HG02973 (cell line): Measurements from ENCODE around the gene PRDX2.

ENCODE experiments used
- ATAC-seq: cut with Tn5 transposase; IDR thresholded peaks from one replicate; pipeline ENCODE4 v1.9.1; 2021; ENCODE audit warnings: moderate library complexity; ENCODE audit not compliant: unreplicated experiment

PRDX2 gene

DNA sequence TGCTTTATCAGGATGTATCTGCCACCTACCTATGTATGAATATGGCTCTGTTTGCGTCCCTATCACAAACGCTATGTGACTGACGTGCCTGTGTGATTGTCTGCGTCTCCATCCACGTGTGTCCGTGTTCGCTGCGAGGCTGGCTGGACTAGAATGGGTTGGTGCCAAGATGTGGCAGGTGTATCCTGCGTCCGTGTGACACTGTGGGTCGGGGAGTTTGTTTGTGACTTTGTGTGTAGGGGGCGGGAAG is 19.5 kb downstream of the PRDX2 start:
- ATAC-seq: peak; percentile 22

DNA sequence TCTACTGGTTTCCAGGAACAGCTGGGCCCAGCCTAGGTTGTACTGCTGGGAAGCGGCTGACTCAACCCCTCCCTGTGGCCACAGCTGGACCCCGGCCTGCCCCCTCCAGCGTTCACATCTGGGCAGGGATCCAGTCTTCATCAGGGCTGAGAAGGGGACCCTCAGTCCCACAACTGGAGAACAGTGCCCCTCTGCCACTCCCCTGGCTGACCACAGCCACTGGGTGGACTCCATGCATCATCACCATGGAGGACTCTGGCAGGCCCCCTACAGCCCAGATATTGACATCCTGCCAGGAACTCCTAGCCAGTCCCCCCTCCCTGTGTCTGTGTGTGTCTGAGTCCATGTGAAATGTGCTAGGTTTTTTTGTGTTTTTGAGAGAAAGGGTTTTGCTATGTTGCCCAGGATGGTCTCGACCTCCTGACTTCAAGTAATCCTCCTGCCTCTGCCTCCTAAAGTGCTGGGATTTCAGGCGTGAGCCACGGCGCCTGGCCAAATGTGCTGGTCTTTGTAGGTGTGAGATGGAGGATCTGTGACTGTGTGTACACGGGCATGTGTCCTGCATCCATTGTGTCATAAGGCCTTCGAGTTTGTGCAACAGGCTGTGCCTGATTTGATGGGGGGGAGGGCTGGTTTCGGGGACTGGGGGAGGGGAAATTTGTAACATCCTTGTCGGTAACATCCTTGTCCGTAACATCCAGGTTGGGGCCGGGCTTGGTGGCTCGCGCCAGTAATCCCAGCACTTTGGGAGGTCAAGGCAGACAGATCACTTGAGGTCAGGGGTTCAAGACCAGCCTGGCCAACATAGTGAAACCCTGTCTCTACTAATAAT is 22.2 kb downstream of the PRDX2 start:
- no peak for ATAC-seq

DNA sequence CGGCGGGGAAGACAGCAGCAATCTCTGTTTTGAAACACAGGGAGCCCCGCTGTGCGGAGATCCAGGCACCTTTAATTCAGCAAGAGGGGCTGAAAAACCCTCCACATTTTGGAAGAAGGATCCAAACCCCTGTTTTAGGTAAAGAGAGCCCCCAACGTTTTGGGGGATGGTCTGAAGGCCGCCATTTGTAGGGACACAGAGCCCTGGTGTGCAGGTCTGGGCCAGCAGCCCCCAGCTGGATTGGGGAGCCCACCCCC is 22.8 kb downstream of the PRDX2 start:
- ATAC-seq: no peak

DNA sequence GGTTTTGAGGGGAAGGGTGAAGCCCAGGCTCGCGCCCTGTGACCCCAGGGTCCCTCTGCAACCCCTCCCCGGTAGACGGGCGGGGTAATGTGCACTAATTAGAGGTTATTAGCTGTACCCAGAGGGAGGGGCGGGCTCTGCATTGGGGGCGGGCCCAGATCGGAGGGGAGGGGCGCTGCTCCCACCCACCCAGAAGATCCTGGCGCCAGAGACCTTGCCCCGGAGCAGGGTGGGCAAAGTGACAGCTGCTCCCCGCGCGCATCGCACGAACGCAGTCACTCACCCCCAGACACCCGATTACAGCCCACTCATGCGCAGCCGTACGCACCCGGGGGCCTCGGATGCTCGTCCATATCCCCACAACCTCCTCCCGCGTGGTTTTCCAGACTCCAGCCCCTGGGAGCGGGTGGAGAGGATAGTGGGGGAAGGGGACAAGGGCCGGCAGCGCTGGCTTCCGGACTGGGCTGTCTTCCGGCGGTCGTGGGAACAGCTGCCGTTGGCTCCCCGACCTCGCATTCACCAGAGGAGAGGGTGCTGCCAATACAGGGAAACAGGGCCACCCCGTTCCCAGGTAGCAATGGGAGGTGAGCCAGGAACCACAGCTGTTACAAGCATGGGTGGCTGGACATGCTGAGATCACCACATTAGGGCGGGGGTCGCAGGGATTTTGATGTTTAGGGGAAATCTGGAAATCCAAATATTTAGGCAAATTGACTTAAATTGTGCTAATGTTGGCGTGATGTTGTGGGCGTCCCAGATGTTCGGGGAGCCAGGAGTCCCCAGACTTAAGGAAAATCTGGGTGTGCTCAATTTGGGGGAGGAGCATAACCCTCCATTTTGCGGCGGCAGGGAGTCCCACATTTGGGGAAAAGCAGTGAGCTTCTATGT is 23.3 kb downstream of the PRDX2 start:
- ATAC-seq: no peak

DNA sequence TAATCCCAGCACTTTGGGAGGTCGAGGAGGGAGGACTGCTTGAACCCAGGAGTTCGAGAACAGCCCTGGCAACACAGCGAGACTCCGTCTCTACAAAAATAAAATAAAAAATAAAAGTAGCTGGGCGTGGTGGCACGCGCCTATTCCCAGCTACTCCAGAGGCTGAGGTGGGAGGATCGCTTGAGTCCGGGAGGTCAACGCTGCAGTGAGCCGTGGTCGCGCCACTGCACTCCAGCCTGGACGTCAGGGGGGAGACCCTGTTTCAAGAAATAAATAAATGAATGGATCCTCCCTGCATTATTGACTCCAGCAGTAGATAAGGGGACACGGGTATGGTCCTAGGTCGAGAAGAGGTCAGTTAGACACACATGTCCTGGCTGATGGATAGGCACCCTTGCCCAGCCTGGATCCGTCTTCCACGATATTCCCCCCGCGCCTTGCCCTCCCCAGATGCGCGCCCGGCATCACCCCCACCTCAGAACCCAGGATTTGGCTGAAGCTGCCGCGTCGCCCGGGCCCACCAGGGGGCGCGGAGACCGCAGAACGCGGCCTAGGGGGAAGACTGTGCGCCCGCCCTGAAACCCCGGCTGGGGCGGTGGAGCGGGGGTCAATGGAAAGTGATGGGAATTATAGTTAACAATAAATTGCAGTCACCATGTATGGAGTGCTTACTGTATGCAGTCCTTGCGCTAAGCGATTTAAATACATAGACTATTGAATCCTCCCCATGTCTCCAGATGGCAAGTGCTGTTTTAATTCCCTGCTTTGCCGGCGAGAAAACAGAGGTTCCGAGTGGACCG is 24.2 kb downstream of the PRDX2 start:
- ATAC-seq: peak; percentile 36

DNA sequence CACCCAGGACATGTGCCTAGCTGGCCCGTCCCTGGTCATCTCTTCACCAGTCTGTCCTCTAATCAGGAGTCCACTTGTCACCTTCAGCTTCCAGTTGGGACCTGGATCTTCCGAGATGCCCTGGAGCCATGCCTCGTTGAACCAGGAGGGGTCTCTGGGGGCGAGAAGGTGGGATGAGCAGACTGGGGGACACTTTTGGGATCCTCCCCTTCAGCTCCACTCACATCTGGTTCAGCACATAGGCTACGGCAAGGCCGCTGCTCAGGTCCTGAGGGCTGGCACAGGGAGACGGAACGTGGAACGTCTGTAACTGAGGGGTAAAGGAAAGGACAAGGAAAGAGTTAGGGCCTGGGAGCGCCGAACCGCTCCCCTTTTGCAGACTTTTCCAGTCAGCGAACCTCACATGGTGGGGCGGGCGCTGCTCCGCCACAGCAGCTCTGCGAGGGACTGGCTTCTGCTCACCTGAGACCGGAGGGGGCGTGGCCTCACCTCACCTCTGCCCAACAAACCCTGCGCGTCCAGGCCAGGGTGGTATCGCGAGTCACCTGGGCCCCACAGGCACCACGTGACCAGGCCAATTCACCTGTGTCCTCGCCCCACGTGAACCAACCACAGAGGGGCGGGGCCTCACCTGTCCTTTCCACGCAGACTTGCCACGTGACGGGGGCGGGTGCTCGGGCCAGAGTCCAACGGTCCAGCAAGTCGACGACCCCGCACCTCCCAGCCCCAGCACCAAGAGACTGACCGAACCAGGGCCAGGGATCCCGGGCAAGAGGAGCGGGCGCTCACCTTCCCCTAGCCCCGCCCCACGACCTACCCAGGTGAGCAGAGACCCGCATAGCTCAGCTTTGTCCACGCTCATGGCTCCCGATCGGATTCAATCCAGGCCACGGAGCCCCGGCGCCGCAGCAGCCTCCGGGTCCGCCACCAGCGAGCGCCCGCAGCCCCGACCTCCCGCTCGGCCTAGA is 26.7 kb downstream of the PRDX2 start, which contains the start of gene HOOK2:
HOOK2 (minus strand) TSS at position 965 of the 968 bp plus-strand sequence; CDS start at position 862, 103 bp downstream.
- ATAC-seq: no peak

DNA sequence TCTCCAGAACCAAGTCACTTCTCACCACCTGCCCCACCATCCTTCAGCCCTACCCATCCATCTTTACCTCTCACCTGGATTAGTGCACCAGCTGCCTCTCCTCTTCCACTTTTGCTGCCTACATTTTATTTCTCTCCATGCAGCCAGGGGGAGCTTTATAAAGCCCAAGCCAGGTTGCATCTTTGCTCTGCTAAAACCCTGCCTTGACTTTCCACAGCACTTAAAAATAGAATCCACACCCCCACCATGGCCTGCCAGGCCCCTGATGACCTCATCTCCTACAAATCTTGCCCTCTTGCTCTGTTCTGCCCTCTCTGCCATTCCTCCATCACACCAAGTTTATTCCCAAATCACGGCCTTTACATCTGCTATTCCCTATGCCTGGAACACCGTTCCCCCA is 28.0 kb downstream of the PRDX2 start:
- ATAC-seq: no peak

DNA sequence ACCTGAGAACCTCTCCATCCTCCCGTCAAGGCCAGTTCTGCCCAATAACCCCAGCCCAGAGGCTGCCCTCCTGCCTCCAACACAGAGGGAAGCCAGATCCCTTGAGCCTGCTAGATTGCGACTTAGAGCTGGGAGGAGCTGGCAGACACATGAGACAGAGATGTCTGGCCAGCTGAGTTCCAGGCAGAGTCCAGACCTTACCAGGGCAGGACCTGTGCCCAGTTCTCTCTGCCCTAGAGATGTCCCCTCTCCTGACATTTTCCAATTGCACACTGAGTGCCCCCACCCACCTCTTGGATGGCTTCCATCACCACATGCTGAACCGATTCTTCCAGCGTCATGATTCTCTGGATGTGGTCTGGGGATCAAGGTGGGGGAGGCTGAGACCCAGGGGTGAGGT is 29.3 kb downstream of the PRDX2 start:
- ATAC-seq: no peak

DNA sequence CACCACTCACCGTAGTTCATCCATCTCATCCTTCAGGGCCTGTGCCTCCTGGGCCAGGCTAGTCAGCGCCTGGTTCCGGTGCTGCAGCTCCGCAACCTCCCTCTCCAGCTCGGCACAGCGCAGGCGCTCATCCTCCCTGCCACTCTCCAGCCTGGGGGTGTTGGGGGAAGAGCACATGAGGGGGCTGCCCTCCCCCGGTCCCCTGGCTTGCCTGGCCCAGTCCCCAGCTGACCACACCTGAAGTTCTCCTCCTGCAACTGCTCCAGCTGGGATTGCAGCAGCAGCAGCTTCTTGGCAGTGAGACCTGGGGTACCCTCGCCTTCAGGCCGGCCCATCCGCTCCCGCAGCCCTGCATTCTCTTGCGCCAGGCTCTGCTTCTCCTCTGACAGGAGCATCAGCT is 30.7 kb downstream of the PRDX2 start:
- no peak for ATAC-seq

DNA sequence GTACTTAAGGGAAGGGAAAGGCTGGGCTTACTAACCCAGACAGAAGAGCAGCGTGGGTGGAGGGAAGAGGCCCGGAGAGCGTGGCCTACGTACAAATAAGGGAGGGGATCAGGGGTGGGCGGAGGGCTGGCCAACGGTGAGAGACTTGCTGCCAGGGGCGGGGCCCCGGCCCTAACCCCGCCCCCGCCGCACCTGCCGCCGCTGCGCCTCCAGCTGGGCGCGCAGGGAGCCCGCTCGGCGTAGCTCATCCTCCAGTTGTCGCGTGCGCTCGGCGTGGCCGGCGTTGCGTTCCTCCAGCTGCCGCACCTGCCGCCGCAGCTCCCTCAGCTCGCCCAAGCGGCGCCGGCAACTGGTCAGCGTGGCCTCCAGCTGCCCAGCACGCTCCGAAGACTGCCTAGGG is 31.9 kb downstream of the PRDX2 start:
- no peak for ATAC-seq

DNA sequence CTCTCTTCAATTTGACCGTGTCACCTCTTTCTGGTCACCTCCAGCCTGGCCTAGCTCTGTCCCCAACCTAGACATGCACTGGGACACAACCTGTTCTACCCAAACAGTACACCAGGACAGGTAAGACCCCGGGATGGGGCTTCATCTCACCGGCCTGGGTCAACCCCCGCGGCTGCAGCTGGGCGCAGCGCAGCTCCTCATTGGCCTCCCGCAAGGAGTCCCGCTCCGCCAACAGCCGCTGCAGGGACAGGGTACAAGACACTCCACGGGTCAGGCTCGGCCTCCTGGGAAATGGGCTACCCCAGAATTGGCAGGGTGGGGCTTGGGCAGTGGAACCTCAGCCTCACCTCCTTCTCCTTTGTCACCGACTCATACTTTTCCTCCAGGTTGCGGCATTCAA is 33.9 kb downstream of the PRDX2 start:
- no peak for ATAC-seq

DNA sequence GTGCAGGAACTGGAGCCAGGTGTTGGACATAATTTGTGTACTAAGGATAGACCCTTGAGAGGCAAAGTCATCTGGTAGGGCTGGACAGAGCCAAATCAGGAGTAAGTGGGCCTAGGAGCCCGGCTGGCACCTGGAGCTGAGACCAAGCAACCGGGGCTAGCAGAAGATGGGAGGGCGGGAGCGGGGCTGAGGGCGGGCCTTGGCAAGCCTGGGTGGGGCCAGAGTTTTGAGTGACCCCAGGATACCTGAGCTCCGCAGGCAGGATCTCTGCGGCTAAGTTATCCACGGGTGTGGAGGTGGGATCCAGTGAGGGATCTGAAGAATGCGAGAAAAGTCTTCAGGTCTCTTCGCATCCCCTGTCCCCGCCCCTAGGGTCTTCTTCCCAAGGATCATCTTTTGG is 34.5 kb downstream of the PRDX2 start:
- no peak for ATAC-seq

DNA sequence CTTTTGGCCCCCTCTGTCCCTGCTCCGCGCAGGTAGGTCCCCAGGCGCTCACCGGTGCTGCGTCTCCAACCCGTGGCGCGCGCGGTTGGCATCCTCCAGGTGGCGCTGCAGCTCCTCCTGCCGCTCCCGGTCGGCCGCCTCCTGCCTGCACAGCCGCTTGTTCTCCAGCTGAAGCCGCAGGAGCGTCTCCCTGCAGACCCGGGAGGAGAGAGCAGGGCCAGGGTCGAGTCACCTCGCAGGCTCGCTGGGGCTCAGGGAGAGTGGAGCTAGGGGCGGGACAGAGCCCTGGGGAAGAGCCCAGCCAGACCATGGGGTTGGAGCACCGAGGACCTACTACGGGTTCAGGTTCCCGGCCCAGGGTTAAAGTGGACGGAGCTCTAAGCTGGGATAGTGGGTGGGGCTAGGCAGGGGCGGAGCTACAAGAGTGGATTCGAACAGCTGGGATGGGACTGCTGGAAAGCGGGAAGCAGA is 35.5 kb downstream of the PRDX2 start:
- no peak for ATAC-seq

DNA sequence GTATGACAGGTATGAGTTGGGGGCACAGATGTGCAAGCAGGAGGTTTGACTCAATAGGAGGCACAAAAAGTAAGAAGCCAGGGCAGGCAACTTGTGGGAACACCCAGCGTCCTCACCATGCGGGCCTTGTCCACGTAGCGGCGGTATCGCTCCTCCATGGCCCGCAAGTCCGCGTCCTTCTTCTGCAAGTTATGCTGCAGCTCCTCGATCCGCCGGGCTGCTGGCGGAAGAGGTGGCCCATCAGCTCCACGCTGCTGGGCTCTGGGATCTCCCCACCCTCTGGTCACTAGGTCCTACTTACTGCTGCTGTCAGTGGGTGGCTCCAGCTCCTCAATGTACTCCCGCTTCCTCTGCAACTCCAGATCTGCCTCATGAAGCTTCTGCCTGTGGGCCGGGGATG is 36.9 kb downstream of the PRDX2 start:
- ATAC-seq: no peak

DNA sequence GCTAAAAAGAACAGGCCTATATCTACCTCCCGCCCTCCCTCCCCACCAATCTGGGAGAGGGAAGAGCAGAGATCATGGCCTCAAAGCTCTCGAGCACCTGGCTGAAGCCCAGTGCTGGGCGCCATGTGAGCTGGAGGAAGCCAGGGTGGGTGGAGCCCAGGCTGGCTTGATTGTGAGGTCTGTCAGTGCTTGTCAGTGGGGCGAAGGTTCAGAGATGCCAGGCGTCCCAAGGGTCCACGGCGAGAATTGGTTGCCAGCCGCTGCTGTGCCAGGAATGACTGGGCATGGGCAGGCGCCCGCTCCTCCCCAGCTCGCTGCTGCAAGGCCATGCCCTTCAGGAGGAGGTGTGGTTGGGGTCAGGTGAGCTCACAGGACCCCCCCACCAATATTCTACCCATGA is 38.5 kb downstream of the PRDX2 start:
- no peak for ATAC-seq

DNA sequence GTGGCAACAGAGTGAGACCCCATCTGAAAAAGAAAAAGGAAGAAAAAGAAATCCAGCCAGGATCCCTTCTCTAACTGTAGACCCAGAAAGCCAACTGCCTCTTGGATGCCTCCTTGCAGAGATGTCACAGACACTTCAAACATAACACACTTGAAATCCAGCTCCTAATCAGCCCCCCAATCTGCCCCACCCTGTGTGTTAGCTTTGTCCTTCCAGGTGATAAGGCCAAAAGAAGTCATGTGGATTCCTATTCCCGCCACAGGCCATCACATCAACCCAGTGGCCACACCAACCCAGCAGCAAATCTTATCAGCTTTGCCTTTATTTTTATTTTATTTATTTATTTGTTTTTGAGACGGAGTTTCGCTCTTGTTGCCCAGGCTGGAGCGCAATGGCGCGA is 41.9 kb downstream of the PRDX2 start:
- ATAC-seq: no peak

DNA sequence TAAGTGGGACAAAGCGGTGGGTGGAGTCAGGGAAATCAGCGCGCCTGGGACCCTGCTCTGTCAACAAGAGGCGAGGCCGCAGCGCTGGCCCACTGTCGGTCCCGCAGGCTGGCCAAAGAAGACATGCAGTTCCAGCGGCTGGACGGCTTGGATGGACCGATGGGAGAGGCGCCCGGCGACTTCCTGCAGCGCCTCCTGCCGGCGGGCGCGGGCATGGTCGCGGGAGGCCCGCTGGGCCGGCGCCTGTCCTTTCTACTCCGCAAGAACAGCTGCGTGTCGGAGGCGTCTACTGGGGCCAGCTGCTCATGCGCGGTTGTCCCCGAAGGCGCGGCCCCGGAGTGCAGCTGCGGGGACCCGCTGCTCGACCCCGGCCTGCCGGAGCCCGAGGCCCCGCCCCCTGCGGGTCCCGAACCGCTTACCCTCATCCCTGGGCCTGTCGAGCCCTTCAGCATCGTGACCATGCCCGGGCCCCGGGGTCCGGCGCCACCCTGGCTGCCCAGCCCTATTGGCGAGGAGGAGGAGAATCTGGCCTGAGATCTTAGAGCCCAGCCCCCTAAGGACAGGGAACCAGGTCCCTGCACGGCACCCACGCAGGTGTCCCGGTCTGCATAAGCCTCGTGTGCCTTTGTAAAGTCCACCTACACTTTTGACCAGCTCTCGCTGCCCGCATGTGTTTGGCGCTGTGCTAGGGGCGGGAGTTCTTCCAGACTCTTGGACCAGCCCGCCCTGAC is 43.9 kb downstream of the PRDX2 start:
- ATAC-seq: no peak

DNA sequence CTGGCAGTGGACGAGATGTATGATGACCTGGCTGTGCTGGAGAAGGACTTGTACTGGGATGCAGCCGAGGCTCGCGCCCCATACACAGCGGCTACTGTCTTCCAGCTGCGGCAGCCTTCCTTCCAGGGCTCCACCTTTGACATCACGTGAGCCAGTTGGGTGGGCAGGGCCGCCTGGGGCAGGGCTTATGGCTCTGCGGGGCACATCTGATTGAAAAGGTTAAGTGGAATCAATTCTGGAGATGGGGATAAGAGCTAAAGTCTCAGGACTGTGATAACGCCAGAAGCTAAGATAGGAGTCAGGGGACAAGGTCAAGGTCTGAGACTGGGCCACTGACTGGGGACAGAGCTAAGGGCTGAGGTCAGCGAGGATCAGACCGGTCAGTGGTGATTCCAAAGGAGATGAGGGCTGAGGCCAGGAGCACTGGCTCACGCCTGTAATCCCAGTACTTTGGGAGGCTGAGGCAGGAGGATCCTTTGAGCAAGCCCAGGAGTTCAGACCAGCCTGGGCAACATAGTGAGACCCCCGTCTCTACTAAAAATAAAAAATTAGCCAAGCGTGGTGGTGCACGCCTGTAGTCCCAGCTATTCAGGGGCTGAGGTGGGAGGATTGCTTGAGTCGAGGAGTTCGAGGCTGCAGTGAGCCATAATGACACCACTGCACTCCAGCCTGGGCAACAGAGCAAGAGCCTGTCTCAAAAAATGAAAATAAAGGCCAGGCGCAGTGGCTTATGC is 45.3 kb downstream of the PRDX2 start:
- ATAC-seq: no peak
